Ishikawa (cell line): ENCODE measurements around the gene TSPAN7.

ENCODE experiments used
- CEBPB ChIP-seq: IDR thresholded peaks from 2 replicates; pipeline ENCODE4 v1.6.1; 2012
- CREB1 ChIP-seq: IDR thresholded peaks from 2 replicates; pipeline ENCODE4 v1.6.1; 2012; ENCODE audit warnings: low read depth
- EGR1 ChIP-seq: IDR thresholded peaks from 2 replicates; pipeline ENCODE4 v1.6.1; 2012
- EP300 ChIP-seq: IDR thresholded peaks from 2 replicates; pipeline ENCODE4 v1.6.1; 2012; ENCODE audit warnings: borderline replicate concordance
- FOXM1 ChIP-seq: IDR thresholded peaks from 2 replicates; pipeline ENCODE4 v1.6.1; 2012; ENCODE audit warnings: low read depth, borderline replicate concordance
- NFIC ChIP-seq: IDR thresholded peaks from 2 replicates; pipeline ENCODE4 v1.6.1; 2012
- RAD21 ChIP-seq: IDR thresholded peaks from 2 replicates; pipeline ENCODE4 v1.6.1; 2012; ENCODE audit warnings: low read depth
- TAF1 ChIP-seq: IDR thresholded peaks from 2 replicates; pipeline ENCODE4 v1.6.1; 2012; ENCODE audit warnings: low read depth, mild to moderate bottlenecking
- TCF12 ChIP-seq: IDR thresholded peaks from 2 replicates; pipeline ENCODE4 v1.6.1; 2012; ENCODE audit warnings: low read depth
- TEAD4 ChIP-seq: IDR thresholded peaks from 2 replicates; pipeline ENCODE4 v1.6.1; 2012
- YY1 ChIP-seq: IDR thresholded peaks from 2 replicates; pipeline ENCODE4 v1.6.1; 2012; ENCODE audit warnings: low read depth
- ZBTB7A ChIP-seq: IDR thresholded peaks from 2 replicates; pipeline ENCODE4 v1.6.1; 2012; ENCODE audit warnings: low read depth
- TF ChIP-seq, protein P1 (sequence below): IDR thresholded peaks from 2 replicates; pipeline ENCODE4 v1.6.1; 2012; ENCODE audit warnings: low read depth, mild to moderate bottlenecking
- TF ChIP-seq, protein P2 (sequence below): IDR thresholded peaks from 2 replicates; pipeline ENCODE4 v1.6.1; 2012
- TF ChIP-seq, protein P3 (sequence below): IDR thresholded peaks from 2 replicates; pipeline ENCODE4 v1.6.1; 2012

The TSPAN7 gene

GRCh38 chrX:38548508-38548907 lies 12.8 kb upstream of the TSPAN7 start:
- TF ChIP-seq CEBPB (no peak), NFIC (no peak), TEAD4 (no peak), EP300 (no peak), YY1 (no peak), TCF12 (no peak), RAD21 (no peak), TAF1 (no peak), FOXM1 (no peak)
- TF ChIP-seq, protein P1, sequence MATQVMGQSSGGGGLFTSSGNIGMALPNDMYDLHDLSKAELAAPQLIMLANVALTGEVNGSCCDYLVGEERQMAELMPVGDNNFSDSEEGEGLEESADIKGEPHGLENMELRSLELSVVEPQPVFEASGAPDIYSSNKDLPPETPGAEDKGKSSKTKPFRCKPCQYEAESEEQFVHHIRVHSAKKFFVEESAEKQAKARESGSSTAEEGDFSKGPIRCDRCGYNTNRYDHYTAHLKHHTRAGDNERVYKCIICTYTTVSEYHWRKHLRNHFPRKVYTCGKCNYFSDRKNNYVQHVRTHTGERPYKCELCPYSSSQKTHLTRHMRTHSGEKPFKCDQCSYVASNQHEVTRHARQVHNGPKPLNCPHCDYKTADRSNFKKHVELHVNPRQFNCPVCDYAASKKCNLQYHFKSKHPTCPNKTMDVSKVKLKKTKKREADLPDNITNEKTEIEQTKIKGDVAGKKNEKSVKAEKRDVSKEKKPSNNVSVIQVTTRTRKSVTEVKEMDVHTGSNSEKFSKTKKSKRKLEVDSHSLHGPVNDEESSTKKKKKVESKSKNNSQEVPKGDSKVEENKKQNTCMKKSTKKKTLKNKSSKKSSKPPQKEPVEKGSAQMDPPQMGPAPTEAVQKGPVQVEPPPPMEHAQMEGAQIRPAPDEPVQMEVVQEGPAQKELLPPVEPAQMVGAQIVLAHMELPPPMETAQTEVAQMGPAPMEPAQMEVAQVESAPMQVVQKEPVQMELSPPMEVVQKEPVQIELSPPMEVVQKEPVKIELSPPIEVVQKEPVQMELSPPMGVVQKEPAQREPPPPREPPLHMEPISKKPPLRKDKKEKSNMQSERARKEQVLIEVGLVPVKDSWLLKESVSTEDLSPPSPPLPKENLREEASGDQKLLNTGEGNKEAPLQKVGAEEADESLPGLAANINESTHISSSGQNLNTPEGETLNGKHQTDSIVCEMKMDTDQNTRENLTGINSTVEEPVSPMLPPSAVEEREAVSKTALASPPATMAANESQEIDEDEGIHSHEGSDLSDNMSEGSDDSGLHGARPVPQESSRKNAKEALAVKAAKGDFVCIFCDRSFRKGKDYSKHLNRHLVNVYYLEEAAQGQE = no peak
- TF ChIP-seq, protein P2, sequence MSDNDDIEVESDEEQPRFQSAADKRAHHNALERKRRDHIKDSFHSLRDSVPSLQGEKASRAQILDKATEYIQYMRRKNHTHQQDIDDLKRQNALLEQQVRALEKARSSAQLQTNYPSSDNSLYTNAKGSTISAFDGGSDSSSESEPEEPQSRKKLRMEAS = no peak
- TF ChIP-seq, protein P3, sequence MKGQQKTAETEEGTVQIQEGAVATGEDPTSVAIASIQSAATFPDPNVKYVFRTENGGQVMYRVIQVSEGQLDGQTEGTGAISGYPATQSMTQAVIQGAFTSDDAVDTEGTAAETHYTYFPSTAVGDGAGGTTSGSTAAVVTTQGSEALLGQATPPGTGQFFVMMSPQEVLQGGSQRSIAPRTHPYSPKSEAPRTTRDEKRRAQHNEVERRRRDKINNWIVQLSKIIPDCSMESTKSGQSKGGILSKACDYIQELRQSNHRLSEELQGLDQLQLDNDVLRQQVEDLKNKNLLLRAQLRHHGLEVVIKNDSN = no peak

GRCh38 chrX:38552721-38553120 lies 8.6 kb upstream of the TSPAN7 start:
- TF ChIP-seq TCF12 = no peak
- TF ChIP-seq, protein P1 = no peak
- TF ChIP-seq EP300 = no peak
- TF ChIP-seq, protein P3 = no peak
- TF ChIP-seq NFIC = no peak
- TF ChIP-seq, protein P2 = no peak
- TF ChIP-seq RAD21 = no peak
- no peak for TF ChIP-seq CREB1
- TF ChIP-seq YY1 = no peak
- no peak for TF ChIP-seq FOXM1
- no peak for TF ChIP-seq ZBTB7A
- TF ChIP-seq EGR1 = no peak

- no peak for TF ChIP-seq RAD21
- TF ChIP-seq, protein P1 = no peak
- TF ChIP-seq NFIC = no peak
- TF ChIP-seq, protein P2 = no peak
- TF ChIP-seq, protein P3 = no peak
Observed at GRCh38 chrX:38558686-38559085, 2.7 kb upstream of the TSPAN7 start.

DNA sequence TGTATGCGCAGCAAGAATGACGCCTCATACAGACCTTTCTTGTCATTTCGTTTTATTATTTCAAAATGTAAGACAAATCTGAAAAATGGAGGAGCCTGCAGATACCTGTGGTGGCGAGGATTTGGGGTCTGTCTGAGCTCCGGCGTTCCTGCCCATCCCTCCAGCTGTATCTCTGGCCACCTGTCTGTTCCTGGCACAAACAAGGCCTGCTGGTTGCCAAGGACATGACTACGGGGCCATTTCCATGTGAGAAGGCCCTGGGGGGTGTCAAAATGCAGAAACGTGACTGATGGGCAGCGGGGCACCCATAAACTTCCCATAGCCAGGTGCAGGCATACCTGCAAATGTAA lies 591 bp upstream of the TSPAN7 start:
- TF ChIP-seq, protein P3 = no peak
- TF ChIP-seq, protein P1 = no peak
- TF ChIP-seq CREB1 = no peak
- no peak for TF ChIP-seq EP300
- TF ChIP-seq ZBTB7A = no peak
- no peak for TF ChIP-seq FOXM1
- TF ChIP-seq YY1 = no peak
- no peak for TF ChIP-seq NFIC
- TF ChIP-seq EGR1 = no peak
- no peak for TF ChIP-seq TEAD4
- TF ChIP-seq TCF12 = no peak
- TF ChIP-seq CEBPB = no peak
- TF ChIP-seq RAD21 = no peak
